ENCODE measurements around the gene BCL2L1. TPM values are rescaled to one million over a fixed set of nuclear protein-coding genes. Genes with fewer than 3 reads are reported as not detected.
"Not testable (repeated sequence)": the region's sequence is repeated elsewhere in the genome, so short reads cannot be mapped to it uniquely, and the experiment has no call there.

Gene BCL2L1
- polyA plus RNA-seq, 4 donors: 75.2 to 87.9 (median 85.4) TPM

- DNase-seq (ENCODE audit: low read depth in 4 of 4, low spot score in 3 of 4): no peak
Measured at GRCh38 chr20:31663838-31664695, 58.6 kb downstream of the BCL2L1 start.

- DNase-seq (ENCODE audit: low read depth in 4 of 4, low spot score in 3 of 4): no peak
Measured at GRCh38 chr20:31663524-31663837, 59.2 kb downstream of the BCL2L1 start.

DNA sequence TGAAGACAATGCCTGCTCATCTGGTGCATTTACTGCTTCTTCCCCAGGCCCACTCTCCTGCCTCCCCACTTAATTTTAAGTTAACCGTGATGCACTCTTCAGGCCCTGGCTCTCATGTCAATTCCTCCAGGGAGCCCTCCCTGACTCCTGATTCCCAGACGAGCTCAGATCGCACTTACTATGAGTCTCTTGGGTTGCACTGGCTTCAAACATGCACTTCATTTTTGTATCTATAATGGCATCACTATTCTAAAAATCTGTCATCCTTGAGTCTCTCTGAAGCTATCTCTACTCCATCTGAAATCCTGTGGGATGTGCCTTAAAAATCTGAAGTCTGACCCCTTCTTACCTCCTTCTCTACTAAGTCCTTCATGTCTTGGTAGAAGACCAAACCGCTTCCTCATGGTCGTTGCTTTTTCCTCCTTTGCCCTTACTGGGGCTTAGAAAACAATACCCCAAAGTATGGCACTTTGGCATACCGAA is 60.3 kb downstream of the BCL2L1 start:
- no peak for DNase-seq (ENCODE audit: low read depth in 4 of 4, low spot score in 3 of 4)

- DNase-seq (ENCODE audit: low read depth in 4 of 4, low spot score in 3 of 4): peak; percentile 54 to 68 (median 60)
Measured at GRCh38 chr20:31661625-31662371, 60.9 kb downstream of the BCL2L1 start.

DNA sequence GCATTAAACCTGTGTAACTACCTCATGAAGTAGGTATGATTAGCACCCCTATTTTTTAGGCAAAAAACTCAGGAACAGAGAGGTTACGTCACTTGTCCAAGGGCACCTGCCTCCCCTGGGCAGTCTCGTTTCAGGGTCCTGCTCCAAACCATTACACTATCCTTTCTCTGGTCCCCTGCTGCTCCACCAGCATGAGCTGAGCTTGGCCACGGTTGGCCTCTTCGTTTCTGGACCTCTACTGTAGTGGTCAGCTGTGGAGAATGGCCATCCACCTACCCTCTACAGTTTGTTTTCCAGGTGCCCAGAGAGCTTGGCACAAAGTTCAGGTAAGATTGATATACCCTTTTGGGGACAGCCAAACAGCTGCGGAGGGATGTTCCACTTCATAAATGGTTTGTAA is 68.1 kb downstream of the BCL2L1 start:
- no peak for DNase-seq (ENCODE audit: low read depth in 4 of 4, low spot score in 3 of 4)

- DNase-seq (ENCODE audit: low read depth in 4 of 4, low spot score in 3 of 4): no peak
Measured at GRCh38 chr20:31653561-31653960, 69.1 kb downstream of the BCL2L1 start.

GRCh38 chr20:31652917-31653396 is 69.7 kb downstream of the BCL2L1 start:
- DNase-seq (ENCODE audit: low read depth in 4 of 4, low spot score in 3 of 4): no peak

- DNase-seq (ENCODE audit: low read depth in 4 of 4, low spot score in 3 of 4): not testable (repeated sequence)
Measured at GRCh38 chr20:31648104-31648503, 74.6 kb downstream of the BCL2L1 start.

GRCh38 chr20:31644701-31645100 is 78.0 kb downstream of the BCL2L1 start:
- no peak for DNase-seq (ENCODE audit: low read depth in 4 of 4, low spot score in 3 of 4)

GRCh38 chr20:31643522-31643921 is 79.1 kb downstream of the BCL2L1 start:
- DNase-seq (ENCODE audit: low read depth in 4 of 4, low spot score in 3 of 4): no peak

GRCh38 chr20:31642837-31643236 is 79.8 kb downstream of the BCL2L1 start:
- no peak for DNase-seq (ENCODE audit: low read depth in 4 of 4, low spot score in 3 of 4)

GRCh38 chr20:31641391-31641790 is 81.3 kb downstream of the BCL2L1 start:
- no peak for DNase-seq (ENCODE audit: low read depth in 4 of 4, low spot score in 3 of 4)

DNA sequence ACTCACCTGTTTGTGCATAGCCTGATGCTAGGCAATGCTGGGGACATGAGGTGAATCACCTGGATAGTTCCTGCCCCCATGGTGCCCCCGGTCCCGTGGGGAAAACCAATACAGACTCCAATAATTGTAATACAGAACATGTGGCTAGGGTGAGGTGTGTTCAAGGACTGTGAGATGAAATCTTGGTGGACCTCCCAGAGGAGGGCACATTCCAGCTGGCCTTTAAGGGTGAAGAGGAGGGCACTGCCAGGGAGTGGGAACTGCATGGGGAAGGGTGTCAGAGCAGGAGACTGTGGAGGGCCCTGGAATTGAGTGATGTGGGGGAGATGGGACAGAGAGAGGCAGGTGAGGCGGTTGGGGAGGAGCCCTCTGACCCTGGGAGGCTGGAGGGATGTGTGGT is 82.4 kb downstream of the BCL2L1 start:
- DNase-seq (ENCODE audit: low read depth in 4 of 4, low spot score in 3 of 4): no peak

GRCh38 chr20:31638816-31639215 is 83.9 kb downstream of the BCL2L1 start:
- DNase-seq (ENCODE audit: low read depth in 4 of 4, low spot score in 3 of 4): no peak

DNA sequence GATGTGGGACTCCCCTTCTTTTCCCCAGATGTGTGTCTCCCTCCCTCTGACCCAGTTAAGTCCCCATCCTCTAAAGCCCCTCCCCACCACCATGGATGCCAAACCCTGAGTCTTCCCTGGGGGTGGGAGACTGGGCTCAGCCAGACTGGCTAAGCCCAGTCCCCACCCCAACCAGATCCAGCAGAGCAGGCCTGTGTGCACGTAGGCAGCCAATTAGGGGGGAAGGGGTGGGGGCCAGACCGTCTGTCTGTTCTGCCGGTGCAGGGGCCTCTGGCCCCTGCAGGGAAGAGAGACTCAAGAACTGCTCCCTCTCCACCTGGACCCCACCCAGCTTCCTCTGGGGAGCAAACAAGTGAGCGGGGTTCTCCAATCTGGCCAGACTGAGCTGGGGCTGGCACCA is 84.4 kb downstream of the BCL2L1 start:
- no peak for DNase-seq (ENCODE audit: low read depth in 4 of 4, low spot score in 3 of 4)

- DNase-seq (ENCODE audit: low read depth in 4 of 4, low spot score in 3 of 4): no peak
Measured at GRCh38 chr20:31637660-31638059, 85.0 kb downstream of the BCL2L1 start, which contains the start of gene COX4I2. Gene COX4I2, plus strand, starts transcription at chr20:31637912. Its CDS starts 1,106 bp downstream, at chr20:31639018.

DNA sequence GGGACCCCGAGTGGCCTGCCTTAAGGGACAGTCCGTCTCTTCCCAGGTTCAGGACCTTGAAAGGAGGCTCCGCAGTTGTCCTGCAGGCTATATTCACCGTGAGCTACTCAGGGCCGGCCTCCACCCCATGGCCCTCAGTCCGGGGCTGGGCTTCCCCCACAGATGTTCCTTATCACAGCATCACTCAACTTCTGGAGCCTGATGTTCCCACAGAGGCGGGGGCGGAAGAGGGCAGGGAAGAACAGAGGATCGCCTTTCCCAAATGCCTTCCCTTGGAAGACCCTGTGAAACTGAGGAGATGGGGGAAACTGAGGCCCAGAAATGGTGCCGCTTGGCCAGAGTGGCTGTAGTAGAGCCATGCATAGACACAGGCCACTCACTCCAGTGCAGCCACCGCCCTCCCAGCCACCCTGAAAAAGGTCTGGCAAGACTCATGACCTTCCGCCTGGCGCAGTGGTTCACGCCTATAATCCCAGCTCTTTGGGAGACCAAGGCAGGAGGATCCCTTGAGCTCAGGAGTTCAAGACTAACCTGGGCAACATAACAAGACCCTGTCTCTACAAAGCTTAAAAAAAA is 89.2 kb downstream of the BCL2L1 start:
- no peak for DNase-seq (ENCODE audit: low read depth in 4 of 4, low spot score in 3 of 4)

GRCh38 chr20:31632548-31633338 is 89.9 kb downstream of the BCL2L1 start:
- DNase-seq (ENCODE audit: low read depth in 4 of 4, low spot score in 3 of 4): no peak

DNA sequence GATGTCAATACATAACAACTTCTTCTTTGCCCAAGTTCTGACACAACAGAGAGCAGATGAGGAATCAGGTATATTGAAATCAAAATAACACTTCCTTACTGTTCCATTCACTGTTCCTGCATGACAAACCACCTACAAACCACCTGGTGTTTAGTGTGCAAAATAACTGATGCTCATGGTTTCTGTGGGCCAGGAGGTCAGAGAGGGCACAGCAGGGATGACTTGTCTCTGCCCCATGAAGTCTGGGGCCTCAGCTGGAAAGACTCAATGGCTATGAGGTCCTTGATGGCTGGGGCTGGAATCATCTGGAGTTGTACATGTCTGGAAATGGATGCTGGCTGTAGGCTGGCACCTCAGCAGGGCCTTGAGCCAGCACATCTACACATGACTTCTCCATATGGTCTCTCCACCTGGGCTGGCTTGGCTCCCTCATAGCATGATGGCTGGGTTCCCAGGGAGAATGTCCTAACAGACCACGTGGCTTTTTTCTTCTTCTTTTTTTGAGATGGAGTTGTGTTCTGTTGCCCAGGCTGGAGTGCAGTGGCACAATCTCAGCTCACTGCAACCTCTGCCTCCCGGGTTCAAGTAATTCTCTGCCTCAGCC is 92.4 kb downstream of the BCL2L1 start:
- DNase-seq (ENCODE audit: low read depth in 4 of 4, low spot score in 3 of 4): no peak

DNA sequence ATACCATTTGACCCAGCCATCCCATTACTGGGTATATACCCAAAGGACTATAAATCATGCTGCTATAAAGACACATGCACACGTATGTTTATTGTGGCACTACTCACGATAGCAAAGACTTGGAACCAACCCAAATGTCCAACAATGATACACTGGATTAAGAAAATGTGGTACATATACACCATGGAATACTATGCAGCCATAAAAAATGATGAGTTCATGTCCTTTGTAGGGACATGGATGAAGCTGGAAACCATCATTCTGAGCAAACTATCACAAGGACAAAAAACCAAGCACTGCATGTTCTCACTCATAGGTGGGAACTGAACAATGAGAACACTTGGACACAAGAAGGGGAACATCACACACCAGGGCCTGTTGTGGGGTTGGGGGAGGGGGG is 94.6 kb downstream of the BCL2L1 start:
- not testable (repeated sequence) for DNase-seq (ENCODE audit: low read depth in 4 of 4, low spot score in 3 of 4)

Measured in right renal pelvis (tissue), 4 donors.